Mesendoderm (in vitro differentiated cells): ENCODE results near the gene DALRD3.

Source experiments
- DNase-seq: peaks from one replicate; pipeline ENCODE4 v3.0.0; 2013
- H2AK5ac ChIP-seq: 2 replicates; pipeline ENCODE4 v1.6.1; 2013; ENCODE audit warnings: low read length, inconsistent platforms
- H2BK120ac ChIP-seq: 2 replicates; pipeline ENCODE4 v1.6.1; 2013; ENCODE audit warnings: low read depth, mild to moderate bottlenecking, low read length, moderate library complexity, mixed read lengths
- H2BK15ac ChIP-seq: replicated peaks from 2 replicates; pipeline ENCODE4 v1.6.1; 2013; ENCODE audit warnings: low read depth, mild to moderate bottlenecking, moderate library complexity
- H2BK5ac ChIP-seq: 2 replicates; pipeline ENCODE4 v1.6.1; 2013; ENCODE audit warnings: low read length, inconsistent platforms
- H3K18ac ChIP-seq: 2 replicates; pipeline ENCODE4 v1.6.1; 2013; ENCODE audit warnings: mild to moderate bottlenecking, low read length, mixed read lengths
- H3K23ac ChIP-seq: one replicate; pipeline ENCODE4 v1.6.1; 2013; ENCODE audit warnings: low read length
- H3K27ac ChIP-seq: 2 replicates; pipeline ENCODE4 v1.5.1; 2013; ENCODE audit warnings: low read depth, mild to moderate bottlenecking, inconsistent platforms, low read length, moderate library complexity
- H3K27me3 ChIP-seq: 2 replicates; pipeline ENCODE4 v1.6.1; 2013; ENCODE audit warnings: low read length, control low read depth, mild to moderate bottlenecking, inconsistent platforms; ENCODE audit not compliant: insufficient read depth, poor library complexity
- H3K36me3 ChIP-seq: 2 replicates; pipeline ENCODE4 v1.6.1; 2013; ENCODE audit warnings: low read length, inconsistent platforms; ENCODE audit not compliant: control insufficient read depth, insufficient read depth
- H3K4ac ChIP-seq: one replicate; pipeline ENCODE4 v1.6.1; 2013; ENCODE audit warnings: low read depth, mild to moderate bottlenecking, low read length, moderate library complexity
- H3K4me1 ChIP-seq: 2 replicates; pipeline ENCODE4 v1.6.1; 2013; ENCODE audit warnings: low read depth, low read length, inconsistent platforms; ENCODE audit not compliant: control insufficient read depth
- H3K4me2 ChIP-seq: 2 replicates; pipeline ENCODE4 v1.6.1; 2013; ENCODE audit warnings: low read length
- H3K4me3 ChIP-seq: 2 replicates; pipeline ENCODE4 v1.5.1; 2013; ENCODE audit warnings: mild to moderate bottlenecking, low read length
- H3K56ac ChIP-seq: one replicate; pipeline ENCODE4 v1.6.1; 2013; ENCODE audit warnings: low read length
- H3K79me1 ChIP-seq: 2 replicates; pipeline ENCODE4 v1.6.1; 2013; ENCODE audit warnings: low read length, inconsistent platforms
- H3K79me2 ChIP-seq: 2 replicates; pipeline ENCODE4 v1.6.1; 2013; ENCODE audit warnings: mild to moderate bottlenecking, low read length; ENCODE audit not compliant: control insufficient read depth, insufficient read depth
- H3K9ac ChIP-seq: 2 replicates; pipeline ENCODE4 v1.6.1; 2013; ENCODE audit warnings: low read length, inconsistent platforms
- H4K5ac ChIP-seq: one replicate; pipeline ENCODE4 v1.6.1; 2013; ENCODE audit warnings: low read length
- H4K8ac ChIP-seq: one replicate; pipeline ENCODE4 v1.6.1; 2013; ENCODE audit warnings: low read depth, mild to moderate bottlenecking, control low read depth, low read length, moderate library complexity
- WGBS: extraction: QIAGEN DNeasy Blood & Tissue Kit; methylation state at CpG from one replicate; pipeline ENCODE4 v1.1.7; 2013; ENCODE audit warnings: low lambda C conversion rate, missing lambda C conversion rate; ENCODE audit not compliant: insufficient coverage; ENCODE audit errors: extremely low coverage; 5-methylcytosine and 5-hydroxymethylcytosine counted together

Gene DALRD3

DNA sequence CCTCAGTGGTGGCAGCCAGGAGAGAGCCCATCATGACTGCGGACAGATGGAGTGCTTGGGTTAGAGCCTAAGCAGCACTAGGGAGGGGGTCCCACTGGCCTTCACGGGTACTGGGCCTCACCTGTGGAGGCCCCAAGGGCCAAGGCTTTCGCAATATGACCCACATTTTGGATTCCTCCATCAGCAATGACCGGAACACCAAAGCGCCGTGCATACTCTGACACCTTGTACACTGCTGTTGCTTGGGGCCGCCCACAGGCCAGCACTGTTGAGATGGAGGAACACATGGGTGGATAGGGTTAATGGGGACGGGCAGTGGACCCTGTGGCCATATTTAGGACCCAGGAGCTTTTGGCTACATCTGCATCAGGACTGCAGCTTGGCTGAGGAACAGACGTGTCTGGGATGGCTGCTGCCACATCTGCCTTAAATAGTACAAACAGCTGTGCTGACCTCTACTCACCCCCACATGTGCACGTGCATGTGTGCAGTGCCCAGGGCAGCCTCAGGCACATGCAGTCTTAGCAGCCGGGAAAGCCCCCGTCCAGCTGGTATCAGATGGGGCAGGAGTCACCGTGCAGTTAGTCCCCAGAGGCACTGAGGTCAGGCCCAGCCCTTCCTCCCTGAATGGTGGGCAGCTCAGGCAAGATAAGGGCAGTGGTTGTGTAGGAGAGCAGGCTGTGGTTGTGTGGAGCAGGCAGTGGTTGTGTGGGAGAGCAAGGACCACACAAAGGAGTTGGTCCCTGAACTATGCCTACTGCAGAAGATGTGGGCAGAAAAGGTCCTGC is 6.8 kb upstream of the DALRD3 start:
- Histone ChIP-seq H3K79me2 (peaks cover 25% of the 10 kb centered on the region), H3K4ac (no peak overlapping the region), H3K4me2 (no peak overlapping the region), H2AK5ac (no peak overlapping the region), H4K5ac (no peak overlapping the region), H2BK120ac (no peak overlapping the region), H2BK15ac (no peak overlapping the region), H3K79me1 (peaks cover 22% of the 10 kb centered on the region), H3K9ac (no peak overlapping the region), H3K23ac (no peak overlapping the region), H4K8ac (no peak overlapping the region), H3K4me1 (peaks cover 14% of the 10 kb centered on the region), H3K36me3 (peaks cover 20% of the 10 kb centered on the region), H3K18ac (no peak overlapping the region), H2BK5ac (no peak overlapping the region), H3K27ac (no peak overlapping the region), H3K56ac (no peak overlapping the region), H3K27me3 (no peaks in the 10 kb centered on the region), H3K4me3 (no peak overlapping the region)
- no peak for DNase-seq
- no CpG with 5 or more reads among the region's 13 CpGs for WGBS

DNA sequence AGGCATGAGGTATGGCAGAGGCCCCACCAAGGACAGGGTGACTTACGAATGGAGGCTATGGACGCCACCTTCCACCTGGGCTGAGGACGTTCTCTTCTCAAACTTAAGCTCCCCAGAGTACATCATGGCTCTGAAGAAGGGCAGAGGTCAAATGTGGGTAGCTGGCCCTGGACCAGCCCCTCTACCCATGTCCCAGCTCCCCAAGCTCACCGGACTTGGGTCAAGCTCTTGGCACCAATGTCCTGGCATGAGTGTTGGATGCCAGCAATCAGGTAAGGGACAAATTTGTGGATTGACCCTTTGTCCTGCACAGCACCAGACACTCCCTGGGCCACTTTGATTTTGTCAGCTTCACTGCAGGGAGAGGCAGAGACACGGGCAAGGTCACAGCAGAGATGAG is 6.1 kb upstream of the DALRD3 start:
- H2BK5ac ChIP-seq = no peak overlapping the region
- no peak overlapping the region for H3K4me2 ChIP-seq
- DNase-seq = no peak
- H3K36me3 ChIP-seq = peaks cover 20% of the 10 kb centered on the region
- no peak overlapping the region for H4K5ac ChIP-seq
- no peak overlapping the region for H3K9ac ChIP-seq
- H3K79me1 ChIP-seq = peaks cover 24% of the 10 kb centered on the region
- H3K18ac ChIP-seq = no peak overlapping the region
- no peak overlapping the region for H4K8ac ChIP-seq
- H3K56ac ChIP-seq = no peak overlapping the region
- no peak overlapping the region for H2BK120ac ChIP-seq
- H2AK5ac ChIP-seq = no peak overlapping the region
- peaks cover 26% of the 10 kb centered on the region for H3K79me2 ChIP-seq
- peaks cover 16% of the 10 kb centered on the region for H3K4me1 ChIP-seq
- no peak overlapping the region for H3K23ac ChIP-seq
- H3K27ac ChIP-seq = no peak overlapping the region
- no peaks in the 10 kb centered on the region for H3K27me3 ChIP-seq
- no peak overlapping the region for H2BK15ac ChIP-seq
- no peak overlapping the region for H3K4ac ChIP-seq
- no CpG with 5 or more reads among the region's 5 CpGs for WGBS
- H3K4me3 ChIP-seq = no peak overlapping the region

DNA sequence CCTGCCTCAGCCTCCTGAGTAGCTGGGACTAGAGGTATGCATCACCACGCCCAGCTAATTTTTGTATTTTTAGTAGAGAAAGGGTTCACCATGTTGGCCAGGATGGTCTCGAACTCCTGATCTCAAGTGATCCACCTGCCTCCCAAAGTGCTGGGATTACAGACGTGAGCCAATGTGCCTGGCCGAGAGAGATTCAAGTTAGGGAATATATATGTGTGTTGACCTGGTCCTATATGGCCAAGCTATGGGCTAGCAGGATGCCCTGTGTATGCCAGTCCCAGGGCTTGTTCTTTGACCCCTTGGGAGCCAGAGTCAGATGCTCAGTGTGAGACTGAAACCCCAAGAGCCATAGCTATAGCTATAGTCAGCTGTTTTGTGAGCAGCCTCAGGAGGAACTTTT is 5.4 kb upstream of the DALRD3 start:
- H2AK5ac ChIP-seq = no peak overlapping the region
- no peak overlapping the region for H3K56ac ChIP-seq
- H2BK15ac ChIP-seq = no peak overlapping the region
- no peak overlapping the region for H3K4me3 ChIP-seq
- peaks cover 16% of the 10 kb centered on the region for H3K4me1 ChIP-seq
- H2BK5ac ChIP-seq = no peak overlapping the region
- no peaks in the 10 kb centered on the region for H3K27me3 ChIP-seq
- H2BK120ac ChIP-seq = no peak overlapping the region
- H3K27ac ChIP-seq = no peak overlapping the region
- DNase-seq = no peak
- no CpG with 5 or more reads among the region's 4 CpGs for WGBS
- peaks cover 22% of the 10 kb centered on the region for H3K79me1 ChIP-seq
- H3K23ac ChIP-seq = no peak overlapping the region
- no peak overlapping the region for H3K18ac ChIP-seq
- H3K4me2 ChIP-seq = no peak overlapping the region
- peaks cover 20% of the 10 kb centered on the region for H3K36me3 ChIP-seq
- peaks cover 24% of the 10 kb centered on the region for H3K79me2 ChIP-seq
- no peak overlapping the region for H4K5ac ChIP-seq
- H3K9ac ChIP-seq = no peak overlapping the region
- H3K4ac ChIP-seq = no peak overlapping the region
- H4K8ac ChIP-seq = no peak overlapping the region

DNA sequence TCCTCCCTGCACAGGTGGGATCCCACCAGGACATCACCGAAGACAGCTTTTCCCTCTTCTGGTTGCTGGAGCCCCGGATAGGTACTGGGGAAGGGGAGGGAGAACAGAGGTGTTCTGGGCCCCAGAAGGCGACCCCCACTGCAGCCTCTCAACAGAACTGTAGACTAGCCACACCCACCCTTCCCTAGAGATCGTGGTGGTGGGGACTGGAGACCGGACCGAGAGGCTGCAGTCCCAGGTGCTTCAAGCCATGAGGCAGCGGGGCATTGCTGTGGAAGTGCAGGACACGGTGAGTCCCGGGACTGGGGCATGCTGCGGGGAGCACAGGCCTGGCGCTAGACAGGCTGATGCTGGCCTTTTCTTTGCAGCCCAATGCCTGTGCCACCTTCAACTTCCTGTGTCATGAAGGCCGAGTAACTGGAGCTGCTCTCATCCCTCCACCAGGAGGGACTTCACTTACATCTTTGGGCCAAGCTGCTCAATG is 4.3 kb upstream of the DALRD3 start:
- H2BK15ac ChIP-seq = no peak overlapping the region
- peak overlapping the region; percentile 100 for H3K56ac ChIP-seq
- peak overlapping the region; percentile 98 for H2AK5ac ChIP-seq
- H3K79me1 ChIP-seq = peaks cover 16% of the 10 kb centered on the region
- H3K79me2 ChIP-seq = peaks cover 20% of the 10 kb centered on the region
- H3K4me2 ChIP-seq = peak overlapping the region; percentile 98
- H3K27me3 ChIP-seq = no peaks in the 10 kb centered on the region
- H3K4me3 ChIP-seq = peak overlapping the region; percentile 97
- peaks cover 20% of the 10 kb centered on the region for H3K36me3 ChIP-seq
- peak overlapping the region; percentile 78 for H2BK5ac ChIP-seq
- peak overlapping the region; percentile 99 for H3K23ac ChIP-seq
- peak overlapping the region; percentile 100 for H3K9ac ChIP-seq
- peaks cover 9% of the 10 kb centered on the region for H3K4me1 ChIP-seq
- no peak overlapping the region for H2BK120ac ChIP-seq
- H3K27ac ChIP-seq = peak overlapping the region; percentile 1
- no CpG with 5 or more reads among the region's 12 CpGs for WGBS
- H4K5ac ChIP-seq = no peak overlapping the region
- no peak overlapping the region for H3K18ac ChIP-seq
- no peak overlapping the region for H4K8ac ChIP-seq
- DNase-seq = peak; percentile 68
- no peak overlapping the region for H3K4ac ChIP-seq

DNA sequence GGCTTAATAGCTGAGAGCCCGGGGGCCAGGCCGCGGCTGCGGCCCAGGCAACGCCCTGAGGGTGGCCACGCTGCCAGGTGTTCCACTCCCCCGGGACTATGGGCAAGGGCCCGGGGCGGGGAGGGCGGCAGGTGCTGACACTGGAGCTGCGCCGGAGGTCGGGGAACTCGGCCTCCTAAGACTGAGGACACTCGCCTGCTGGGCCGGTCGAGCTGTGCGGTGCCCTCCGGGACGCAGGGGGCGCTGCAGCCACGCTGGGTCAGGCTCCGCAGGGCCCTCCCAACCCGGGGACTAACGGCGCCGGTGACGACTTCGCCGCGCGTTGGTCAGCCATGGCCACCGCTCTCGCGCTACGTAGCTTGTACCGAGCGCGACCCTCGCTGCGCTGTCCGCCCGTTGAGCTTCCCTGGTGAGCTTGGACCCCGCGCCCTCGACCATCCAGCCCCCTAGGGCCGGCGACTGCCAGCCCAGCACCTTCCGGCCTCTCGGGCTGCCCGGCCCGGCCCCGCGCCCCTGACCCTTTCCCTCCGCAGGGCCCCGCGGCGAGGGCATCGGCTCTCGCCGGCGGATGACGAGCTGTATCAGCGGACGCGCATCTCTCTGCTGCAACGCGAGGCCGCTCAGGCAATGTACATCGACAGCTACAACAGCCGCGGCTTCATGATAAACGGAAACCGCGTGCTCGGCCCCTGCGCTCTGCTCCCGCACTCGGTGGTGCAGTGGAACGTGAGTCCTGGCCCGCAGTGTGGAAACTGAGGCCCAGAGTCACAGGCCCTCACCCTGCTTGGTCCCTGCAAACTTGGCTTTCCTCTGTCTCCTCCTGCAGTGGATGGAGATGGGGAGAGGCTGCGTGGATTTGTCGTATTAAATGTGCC is 3.7 kb upstream of the DALRD3 start, which contains the start of gene NDUFAF3:
TSS of gene NDUFAF3 (plus strand) at position 309 of the 875 bp plus-strand sequence. CDS start at position 333, 24 bp downstream.
- H3K4me1 ChIP-seq = peaks cover 9% of the 10 kb centered on the region
- WGBS = no CpG with 5 or more reads among the region's 83 CpGs
- H3K18ac ChIP-seq = peak within 1 kb of the TSS; percentile 81
- H3K27ac ChIP-seq = peak within 1 kb of the TSS; percentile 95
- H2BK15ac ChIP-seq = no peak within 1 kb of the TSS
- H3K56ac ChIP-seq = peak within 1 kb of the TSS; percentile 100
- peak within 1 kb of the TSS; percentile 88 for H3K4ac ChIP-seq
- H3K4me3 ChIP-seq = peak within 1 kb of the TSS; percentile 97
- peaks cover 11% of the 10 kb centered on the region for H3K79me1 ChIP-seq
- peak within 1 kb of the TSS; percentile 99 for H3K23ac ChIP-seq
- H2AK5ac ChIP-seq = peak within 1 kb of the TSS; percentile 98
- H3K27me3 ChIP-seq = no peaks in the 10 kb centered on the region
- DNase-seq = peak; percentile 97
- no peak within 1 kb of the TSS for H4K8ac ChIP-seq
- peaks cover 16% of the 10 kb centered on the region for H3K79me2 ChIP-seq
- H2BK5ac ChIP-seq = peak within 1 kb of the TSS; percentile 84
- H2BK120ac ChIP-seq = no peak within 1 kb of the TSS
- H3K4me2 ChIP-seq = peak within 1 kb of the TSS; percentile 98
- no peak within 1 kb of the TSS for H4K5ac ChIP-seq
- peaks cover 18% of the 10 kb centered on the region for H3K36me3 ChIP-seq
- peak within 1 kb of the TSS; percentile 100 for H3K9ac ChIP-seq
